ENCODE measurements around the gene PSMC3IP.

Gene PSMC3IP

GRCh38 chr17:42537156-42537805, 40.2 kb downstream of the PSMC3IP start:
- DNase-seq, result no peak

GRCh38 chr17:42536372-42537155, 41.0 kb downstream of the PSMC3IP start:
- peak in 1 of 2 experiments; percentile 66 for DNase-seq

DNA sequence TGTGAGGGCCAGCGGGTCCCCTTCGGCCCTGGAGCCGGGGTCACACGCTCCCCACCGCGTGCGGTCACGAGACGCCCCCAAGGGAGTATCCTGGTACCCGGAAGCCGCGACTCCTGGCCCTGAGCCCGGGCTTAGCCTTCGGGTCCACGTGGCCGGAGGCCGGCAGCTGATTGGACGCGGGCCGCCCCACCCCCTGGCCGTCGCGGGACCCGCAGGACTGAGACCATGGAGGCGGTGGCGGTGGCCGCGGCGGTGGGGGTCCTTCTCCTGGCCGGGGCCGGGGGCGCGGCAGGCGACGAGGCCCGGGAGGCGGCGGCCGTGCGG, 41.5 kb downstream of the PSMC3IP start, which contains the start of gene NAGLU:
TSS of gene NAGLU (plus strand) at position 194 of the 324 bp plus-strand sequence. CDS start at position 226, 32 bp downstream.
- peak; percentile 54 to 77 for DNase-seq

DNA sequence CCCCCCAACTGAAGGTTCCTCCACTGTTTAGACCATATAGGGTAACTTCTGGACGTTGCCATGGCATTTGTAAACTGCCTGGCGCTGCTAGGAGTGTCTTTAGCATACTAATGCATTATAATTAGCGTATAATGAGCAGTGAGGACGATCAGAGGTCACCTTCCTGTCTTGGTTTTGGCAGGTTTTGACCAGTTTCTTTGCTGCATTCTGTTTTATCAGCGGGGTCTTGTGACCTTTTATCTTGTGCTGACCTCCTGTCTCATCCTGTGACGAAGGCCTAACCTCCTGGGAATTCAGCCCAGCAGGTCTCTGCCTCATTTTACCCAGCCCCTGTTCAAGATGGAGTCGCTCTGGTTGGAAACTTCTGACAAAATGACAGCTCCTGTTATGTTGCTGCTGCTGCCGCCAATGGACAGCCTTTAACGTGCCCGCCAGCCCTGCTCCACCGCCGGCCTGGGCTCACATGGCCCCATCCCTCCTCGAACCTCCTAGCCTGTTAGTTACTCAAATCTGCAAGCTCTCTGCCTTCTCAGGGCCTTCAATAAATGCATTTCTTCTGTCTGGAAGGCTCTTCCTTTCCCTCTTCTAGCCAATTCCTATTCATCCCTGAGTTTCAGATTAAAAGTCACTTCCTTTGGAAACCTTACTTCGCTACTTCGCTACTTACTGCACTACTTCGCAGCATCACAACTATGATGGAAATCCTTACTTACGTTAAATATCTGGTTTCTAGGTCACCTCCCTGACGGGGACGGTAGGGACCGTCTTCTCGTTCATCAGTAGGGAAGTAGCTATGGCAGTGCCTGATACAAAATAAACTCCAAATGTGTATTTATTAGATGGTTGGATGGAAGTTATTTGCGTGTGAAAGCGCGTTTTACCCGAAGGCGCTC, 42.1 kb downstream of the PSMC3IP start:
- DNase-seq, result no peak

DNA sequence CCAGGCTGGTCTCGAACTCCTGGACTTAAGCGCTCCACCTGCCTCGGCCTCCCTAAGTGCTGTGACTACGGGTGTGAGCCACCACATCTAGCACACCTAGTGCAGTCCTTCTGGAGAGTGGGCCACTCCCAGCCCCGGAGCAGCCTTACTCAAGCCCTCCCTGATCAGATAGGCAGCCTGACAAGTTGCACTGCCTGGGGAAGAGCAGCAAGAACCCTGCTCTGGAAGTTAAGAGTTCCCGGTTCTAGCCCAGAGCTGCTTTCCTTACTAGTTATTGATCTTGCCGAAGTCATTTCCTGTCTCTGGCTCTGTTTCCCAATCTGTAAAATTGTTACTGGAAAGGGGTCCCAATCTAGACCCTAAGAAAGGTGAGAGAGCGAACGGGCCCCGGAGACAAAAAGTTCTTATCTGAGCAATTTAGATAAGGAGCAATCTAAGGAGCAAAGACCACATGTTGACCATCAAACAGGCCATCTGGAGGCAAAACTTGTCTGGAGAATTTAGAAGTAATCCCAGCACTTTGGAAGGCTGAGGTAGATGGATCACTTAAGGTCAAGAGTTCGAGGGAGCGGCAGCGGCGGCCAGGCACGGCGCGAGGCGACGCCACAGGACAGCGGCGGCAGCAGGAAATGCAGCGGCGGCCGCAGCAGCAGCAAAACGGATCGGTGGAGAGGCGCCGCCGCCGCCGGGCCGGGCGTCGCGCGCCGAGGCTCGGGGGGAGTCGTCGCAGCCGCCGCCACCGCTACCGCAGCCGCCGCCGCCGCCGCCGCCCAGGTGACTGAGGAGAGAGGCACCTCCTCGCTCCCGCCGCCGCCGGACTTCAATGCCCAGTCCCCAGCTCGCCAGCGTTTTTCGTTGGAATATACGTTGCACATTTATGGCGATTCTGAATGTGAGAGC, 45.8 kb downstream of the PSMC3IP start:
- DNase-seq, result no peak

DNA sequence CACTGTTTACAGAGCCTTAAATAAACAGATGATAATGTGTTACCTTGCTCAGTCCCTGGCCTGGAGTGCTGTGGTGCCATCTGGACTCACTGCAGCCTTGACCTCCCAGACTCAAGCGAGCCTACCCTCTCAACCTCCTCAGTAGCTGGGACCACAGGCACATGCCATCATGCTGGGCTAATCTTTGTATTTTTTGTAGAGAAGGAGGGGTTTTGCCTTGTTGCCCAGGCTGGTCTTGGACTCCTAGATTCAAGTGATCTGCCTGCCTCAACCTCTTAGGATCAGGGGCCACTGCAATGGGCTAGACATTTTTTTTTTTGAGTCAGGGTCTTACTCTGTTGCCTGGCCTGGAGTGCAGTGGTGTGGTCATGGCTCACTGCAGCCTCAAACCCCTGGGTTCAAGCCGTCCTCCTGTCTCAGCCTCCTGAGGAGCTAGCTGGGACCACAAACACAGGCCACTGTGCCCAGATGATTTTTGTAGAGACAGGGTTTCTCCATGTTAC, 46.5 kb downstream of the PSMC3IP start:
- DNase-seq, result no peak

- DNase-seq, result no peak
Measured at GRCh38 chr17:42529061-42529460, 48.5 kb downstream of the PSMC3IP start.

GRCh38 chr17:42527932-42528331, 49.6 kb downstream of the PSMC3IP start:
- no peak for DNase-seq

DNA sequence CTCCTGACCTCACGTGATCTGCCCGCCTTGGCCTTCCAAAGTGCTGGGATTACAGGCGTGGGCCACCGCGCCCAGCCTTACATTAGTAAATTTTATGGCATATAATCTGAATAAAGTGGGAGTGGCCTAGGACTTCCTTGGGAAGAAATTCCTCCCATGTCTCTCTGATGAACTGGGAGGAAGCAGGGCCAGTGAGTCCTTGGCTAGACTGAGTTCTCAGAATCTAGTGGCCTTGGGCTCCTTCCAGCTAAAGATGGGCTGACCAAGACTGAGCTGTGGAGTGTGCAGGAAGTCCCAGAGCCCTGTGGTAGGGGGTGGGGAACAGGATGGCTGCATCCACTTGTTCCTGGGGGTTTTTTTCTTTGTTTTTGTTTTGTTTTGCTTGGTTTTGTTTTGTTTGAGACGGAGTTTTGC, 51.5 kb downstream of the PSMC3IP start:
- DNase-seq, result no peak

DNA sequence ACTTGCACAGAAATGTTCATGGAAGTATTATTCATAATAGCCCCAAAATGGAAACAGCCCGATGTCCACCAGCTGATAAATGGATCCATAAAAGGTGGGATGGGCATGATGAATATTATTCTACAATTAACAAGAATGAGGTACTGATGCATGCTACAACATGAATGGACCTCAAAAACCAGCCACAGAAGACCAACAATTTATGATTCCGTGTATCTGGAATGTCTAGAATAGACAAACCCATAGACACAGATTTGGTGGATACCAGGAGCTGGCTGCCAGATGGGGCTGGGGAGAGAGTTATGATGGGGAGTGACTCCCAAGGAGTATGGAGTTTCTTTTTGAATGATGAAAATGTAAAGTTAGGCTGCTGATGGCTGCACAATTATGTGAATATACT, 52.3 kb downstream of the PSMC3IP start:
- DNase-seq, result no peak

GRCh38 chr17:42522798-42523278, 54.7 kb downstream of the PSMC3IP start:
- DNase-seq, result no peak

Measured in NCI-H187 (cell line).